Progenitor cell of endocrine pancreas (in vitro differentiated cells): ENCODE measurements around the gene EPM2A. TPM values are rescaled to one million over a fixed set of nuclear protein-coding genes. Genes with fewer than 3 reads are reported as not detected.

Experiments used
- DNase-seq: peaks from one replicate; pipeline ENCODE4 v3.0.0; 2021; ENCODE audit warnings: low spot score; ENCODE audit not compliant: unreplicated experiment
- H3K27ac Mint-ChIP-seq: 2 replicates; pipeline ENCODE4 v1.8.0; 2021; ENCODE audit warnings: mild to moderate bottlenecking, moderate library complexity, mixed read lengths
- H3K27me3 Mint-ChIP-seq: 2 replicates; pipeline ENCODE4 v1.8.0; 2021; ENCODE audit warnings: mixed read lengths
- H3K36me3 Mint-ChIP-seq: 2 replicates; pipeline ENCODE4 v1.8.0; 2022; ENCODE audit warnings: mixed read lengths; ENCODE audit not compliant: insufficient read depth
- H3K4me1 Mint-ChIP-seq: 2 replicates; pipeline ENCODE4 v1.8.0; 2021; ENCODE audit warnings: low read depth, mixed read lengths
- H3K4me3 Mint-ChIP-seq: 2 replicates; pipeline ENCODE4 v1.8.0; 2021; ENCODE audit warnings: low read depth, mild to moderate bottlenecking, moderate library complexity, mixed read lengths
- H3K9me3 Mint-ChIP-seq: 2 replicates; pipeline ENCODE4 v1.8.0; 2021; ENCODE audit warnings: low read depth, mixed read lengths
- total RNA-seq: library from RNA; stranded (reverse); gene quantifications from 2 replicates; pipeline ENCODE4 v1.2.1, GENCODE V29; 2021
- TF ChIP-seq, protein P1 (sequence below): fragments of 200-600 bp; sonication (generic); IDR thresholded peaks from one replicate; pipeline ENCODE4 v1.5.0; 2021; ENCODE audit warnings: antibody characterized with exemption, mild to moderate bottlenecking; ENCODE audit not compliant: unreplicated experiment

Gene EPM2A
- total RNA-seq, 1 donor from 2014 or later, result 15.6 TPM

DNA sequence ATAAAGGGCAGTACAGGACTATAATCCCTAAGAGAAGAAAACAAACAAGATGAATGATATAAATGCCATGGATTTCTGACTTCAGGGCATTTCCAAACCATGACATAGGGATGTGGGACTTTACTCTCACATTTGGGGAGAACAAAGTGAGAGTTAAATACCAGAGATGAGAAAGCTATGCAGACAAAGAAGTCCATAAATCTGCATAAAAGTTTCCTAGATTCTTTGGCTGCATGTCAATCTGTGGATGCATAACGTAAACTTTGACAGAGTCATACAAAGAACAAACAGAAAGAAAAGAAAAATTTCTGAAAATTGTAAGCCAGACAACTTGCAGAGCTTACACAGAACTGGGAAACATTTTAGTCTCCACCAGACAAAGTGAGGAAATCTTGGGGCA lies 11.7 kb downstream of the EPM2A start:
- no peak overlapping the region for H3K27ac Mint-ChIP-seq
- DNase-seq, result no peak
- H3K9me3 Mint-ChIP-seq, result peaks cover 18% of the 10 kb centered on the region
- H3K4me1 Mint-ChIP-seq, result peaks cover 2% of the 10 kb centered on the region
- TF ChIP-seq, protein P1, sequence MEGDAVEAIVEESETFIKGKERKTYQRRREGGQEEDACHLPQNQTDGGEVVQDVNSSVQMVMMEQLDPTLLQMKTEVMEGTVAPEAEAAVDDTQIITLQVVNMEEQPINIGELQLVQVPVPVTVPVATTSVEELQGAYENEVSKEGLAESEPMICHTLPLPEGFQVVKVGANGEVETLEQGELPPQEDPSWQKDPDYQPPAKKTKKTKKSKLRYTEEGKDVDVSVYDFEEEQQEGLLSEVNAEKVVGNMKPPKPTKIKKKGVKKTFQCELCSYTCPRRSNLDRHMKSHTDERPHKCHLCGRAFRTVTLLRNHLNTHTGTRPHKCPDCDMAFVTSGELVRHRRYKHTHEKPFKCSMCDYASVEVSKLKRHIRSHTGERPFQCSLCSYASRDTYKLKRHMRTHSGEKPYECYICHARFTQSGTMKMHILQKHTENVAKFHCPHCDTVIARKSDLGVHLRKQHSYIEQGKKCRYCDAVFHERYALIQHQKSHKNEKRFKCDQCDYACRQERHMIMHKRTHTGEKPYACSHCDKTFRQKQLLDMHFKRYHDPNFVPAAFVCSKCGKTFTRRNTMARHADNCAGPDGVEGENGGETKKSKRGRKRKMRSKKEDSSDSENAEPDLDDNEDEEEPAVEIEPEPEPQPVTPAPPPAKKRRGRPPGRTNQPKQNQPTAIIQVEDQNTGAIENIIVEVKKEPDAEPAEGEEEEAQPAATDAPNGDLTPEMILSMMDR, result no peak
- H3K4me3 Mint-ChIP-seq, result no peak overlapping the region
- H3K27me3 Mint-ChIP-seq, result no peaks in the 10 kb centered on the region
- peaks cover 13% of the 10 kb centered on the region for H3K36me3 Mint-ChIP-seq

DNA sequence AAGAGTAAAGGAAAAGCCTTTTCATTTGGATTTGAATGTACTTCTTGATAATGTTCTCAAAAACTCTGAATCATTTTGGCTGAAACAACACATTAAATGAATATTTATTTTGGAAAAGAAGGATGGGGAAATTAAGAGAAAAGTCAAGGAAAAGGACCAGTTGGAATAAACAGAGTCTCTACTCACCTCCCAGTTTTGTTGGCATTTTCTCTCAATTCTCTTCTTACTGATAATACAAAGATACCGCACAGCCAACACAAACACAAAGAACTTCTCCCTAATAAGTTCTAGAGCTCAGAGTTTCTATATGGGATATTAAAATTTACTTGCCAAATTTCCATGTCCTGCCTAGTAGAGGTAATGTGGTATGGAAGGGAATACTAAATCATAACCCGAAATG lies 13.1 kb downstream of the EPM2A start:
- Mint-ChIP-seq H3K27me3 (no peaks in the 10 kb centered on the region), H3K4me1 (peaks cover 2% of the 10 kb centered on the region), H3K36me3 (peaks cover 9% of the 10 kb centered on the region), H3K27ac (no peak overlapping the region), H3K9me3 (peaks cover 10% of the 10 kb centered on the region), H3K4me3 (no peak overlapping the region)
- TF ChIP-seq, protein P1, result no peak
- DNase-seq, result no peak

DNA sequence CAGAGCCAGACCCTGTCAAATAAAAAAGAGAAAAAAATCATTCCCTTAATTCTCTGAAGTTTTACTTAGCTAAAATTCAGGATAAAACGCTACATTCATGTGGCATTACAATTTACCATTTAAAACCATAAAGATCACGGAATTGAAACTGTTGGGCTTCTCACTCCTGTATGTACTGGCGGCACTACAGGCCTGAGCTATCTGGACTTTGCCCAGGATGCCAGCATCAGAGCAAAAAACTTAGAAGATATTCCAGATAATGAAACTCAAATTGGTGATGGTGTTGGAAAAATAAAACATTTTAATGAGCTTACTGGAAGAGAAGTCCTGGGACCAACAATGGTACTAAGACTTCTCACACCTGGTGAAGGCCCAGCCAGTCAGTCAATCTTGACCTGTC lies 14.2 kb downstream of the EPM2A start:
- Mint-ChIP-seq H3K9me3 (peaks cover 17% of the 10 kb centered on the region), H3K36me3 (peaks cover 14% of the 10 kb centered on the region), H3K27me3 (no peaks in the 10 kb centered on the region), H3K4me1 (peaks cover 2% of the 10 kb centered on the region), H3K27ac (no peak overlapping the region), H3K4me3 (no peak overlapping the region)
- TF ChIP-seq, protein P1, result no peak
- no peak for DNase-seq

DNA sequence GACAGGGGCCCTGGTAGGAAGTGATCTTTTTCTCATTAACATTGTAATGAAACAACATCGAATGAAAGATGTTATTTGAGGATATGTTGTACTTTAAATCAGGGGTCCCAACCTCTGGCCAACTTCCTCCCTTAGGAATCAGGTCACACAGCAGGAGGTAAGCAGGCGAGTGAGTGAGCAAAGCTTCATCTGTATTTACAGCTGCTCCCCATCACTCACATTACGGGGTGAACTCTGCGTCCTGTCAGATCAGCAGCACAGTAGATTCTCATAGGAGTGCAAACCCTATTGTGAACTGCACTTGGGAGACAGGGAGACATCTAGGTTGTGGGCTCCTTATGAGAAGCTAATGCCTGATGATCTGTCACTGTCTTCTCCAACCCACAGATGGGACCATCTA lies 19.9 kb downstream of the EPM2A start:
- H3K36me3 Mint-ChIP-seq, result peaks cover 27% of the 10 kb centered on the region

DNA sequence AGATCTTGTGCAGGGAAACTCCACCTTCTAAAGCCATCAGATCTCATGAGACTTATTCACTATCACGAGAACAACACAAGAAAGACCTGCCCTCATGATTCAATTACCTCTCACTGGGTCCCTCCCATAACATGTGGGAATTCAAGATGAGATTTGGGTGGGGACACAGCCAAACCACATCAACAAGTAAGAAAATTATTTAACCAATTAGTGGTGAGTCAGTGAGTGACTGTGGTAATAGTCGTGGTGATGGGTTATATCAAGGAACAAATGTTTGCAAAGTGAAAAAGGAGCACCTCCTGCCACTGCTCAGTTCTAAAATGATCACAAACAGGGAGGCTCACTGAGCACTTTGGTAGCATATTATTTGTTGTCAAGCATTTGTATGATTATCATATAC lies 20.6 kb downstream of the EPM2A start:
- Mint-ChIP-seq H3K27me3 (no peaks in the 10 kb centered on the region), H3K27ac (no peak overlapping the region), H3K4me3 (no peak overlapping the region), H3K9me3 (peaks cover 30% of the 10 kb centered on the region), H3K4me1 (no peaks in the 10 kb centered on the region), H3K36me3 (peaks cover 27% of the 10 kb centered on the region)
- TF ChIP-seq, protein P1, result no peak
- no peak for DNase-seq

More for the DNA sequence above, 19.9 kb downstream of the EPM2A start:
- Mint-ChIP-seq H3K27ac (no peak overlapping the region), H3K9me3 (peaks cover 30% of the 10 kb centered on the region), H3K4me3 (no peak overlapping the region), H3K27me3 (no peaks in the 10 kb centered on the region), H3K4me1 (no peaks in the 10 kb centered on the region)
- no peak for DNase-seq
- TF ChIP-seq, protein P1, result no peak
